Caco-2 (cell line): Measurements from ENCODE around the gene TBC1D21. TPM values are rescaled to one million over a fixed set of nuclear protein-coding genes. Genes with fewer than 3 reads are reported as not detected.

Experiments used
- BruUV-seq: library from RNA; stranded (reverse); fragments of 400-500 nt; replicated peaks from 2 replicates; lab custom pipeline; 2021; lab: Mats Ljungman, UMichigan
- CTCF ChIA-PET: fragments of 300-600 bp; sonication (Branson Sonifier 250); formaldehyde crosslinking; loops from one replicate; lab custom pipeline; 2022; ENCODE audit warnings: antibody characterized with exemption; lab: Charles Lee
- POLR2A ChIA-PET: fragments of 300-600 bp; sonication (Branson Sonifier 250); formaldehyde crosslinking; loops from one replicate; lab custom pipeline; 2022; ENCODE audit warnings: antibody characterized with exemption; lab: Charles Lee
- DNase-seq, 2 experiments: peaks; one replicate each; pipeline versions ENCODE4 v3.0.0 to v3.0.0-alpha.2; 2020 to 2022
- H3K27me3 ChIP-seq: replicated peaks from 2 replicates; pipeline ENCODE4 v1.6.0; 2011; ENCODE audit warnings: low read length; ENCODE audit not compliant: control insufficient read depth, insufficient read depth
- H3K36me3 ChIP-seq: 2 replicates; pipeline ENCODE4 v1.5.1; 2011; ENCODE audit warnings: low read length; ENCODE audit not compliant: control insufficient read depth, insufficient read depth
- H3K4me1 ChIP-seq: fragments of 250-450 bp; sonication (Bioruptor Pico); 2 replicates; pipeline ENCODE4 v1.5.1; 2020; ENCODE audit warnings: mild to moderate bottlenecking
- H3K4me3 ChIP-seq: 2 replicates; pipeline ENCODE4 v1.5.1; 2011; ENCODE audit warnings: low read depth, mild to moderate bottlenecking, control low read depth, low read length
- H3K9me3 ChIP-seq: fragments of 250-450 bp; sonication (Bioruptor Pico); 2 replicates; pipeline ENCODE4 v1.5.1; 2020; ENCODE audit warnings: mild to moderate bottlenecking, moderate library complexity
- H3K27ac Mint-ChIP-seq: one replicate; pipeline ENCODE4 v1.8.0; 2022; ENCODE audit warnings: mixed read lengths; ENCODE audit not compliant: unreplicated experiment
- H3K27me3 Mint-ChIP-seq: one replicate; pipeline ENCODE4 v1.8.0; 2022; ENCODE audit warnings: mixed read lengths; ENCODE audit not compliant: insufficient read depth, unreplicated experiment
- H3K36me3 Mint-ChIP-seq: one replicate; pipeline ENCODE4 v1.8.0; 2022; ENCODE audit warnings: mild to moderate bottlenecking, mixed read lengths; ENCODE audit not compliant: insufficient read depth, unreplicated experiment
- H3K4me1 Mint-ChIP-seq: one replicate; pipeline ENCODE4 v1.8.0; 2022; ENCODE audit warnings: low read depth, mixed read lengths; ENCODE audit not compliant: unreplicated experiment
- H3K4me3 Mint-ChIP-seq: one replicate; pipeline ENCODE4 v1.8.0; 2022; ENCODE audit warnings: mild to moderate bottlenecking, moderate library complexity, mixed read lengths; ENCODE audit not compliant: unreplicated experiment
- H3K9me3 Mint-ChIP-seq: one replicate; pipeline ENCODE4 v1.8.0; 2022; ENCODE audit warnings: mixed read lengths; ENCODE audit not compliant: unreplicated experiment
- intact Hi-C: fragments of 100-400 bp; cut with micrococcal nuclease; formaldehyde crosslinking; loops from one replicate; pipeline ENCODE4 v1.10.0; 2022; ENCODE audit not compliant: unreplicated experiment
- total RNA-seq: library from RNA; stranded (reverse); gene quantifications from 2 replicates; pipeline ENCODE4 v1.2.3, GENCODE V29; 2022
- TF ChIP-seq, protein P1 (sequence below), 2 experiments: fragments of 200-600 bp in 1 of 2; IDR thresholded peaks; 1 replicate in 1 of 2; 2 replicates in 1 of 2; pipeline versions ENCODE4 v1.5.1 to v1.8.0; 2011 to 2022; ENCODE audit warnings: antibody characterized with exemption in 1 of 2, control low read depth in 1 of 2, inconsistent platforms in 1 of 2, low read depth in 1 of 2, low read length in 1 of 2, mild to moderate bottlenecking in 1 of 2, moderate library complexity in 1 of 2; ENCODE audit not compliant: insufficient read depth in 1 of 2, severe bottlenecking in 1 of 2, unreplicated experiment in 1 of 2

Gene TBC1D21
- total RNA-seq, 1 experiment from 2014 or later, result not detected

GRCh38 chr15:73934281-73934680 is 60.9 kb downstream of the TBC1D21 start:
- Mint-ChIP-seq H3K9me3 (no peaks in the 10 kb centered on the region), H3K27ac (no peak overlapping the region), H3K4me3 (no peak overlapping the region), H3K4me1 (no peaks in the 10 kb centered on the region), H3K36me3 (no peaks in the 10 kb centered on the region), H3K27me3 (no peaks in the 10 kb centered on the region)
- CTCF ChIA-PET, result no interaction called here
- POLR2A ChIA-PET, result no interaction called here
- no TSS peak for BruUV-seq
- Histone ChIP-seq H3K4me1 (no peaks in the 10 kb centered on the region), H3K36me3 (no peaks in the 10 kb centered on the region), H3K9me3 (no peaks in the 10 kb centered on the region), H3K4me3 (no peak overlapping the region), H3K27me3 (no peaks in the 10 kb centered on the region)
- no peak for DNase-seq
- TF ChIP-seq, protein P1, sequence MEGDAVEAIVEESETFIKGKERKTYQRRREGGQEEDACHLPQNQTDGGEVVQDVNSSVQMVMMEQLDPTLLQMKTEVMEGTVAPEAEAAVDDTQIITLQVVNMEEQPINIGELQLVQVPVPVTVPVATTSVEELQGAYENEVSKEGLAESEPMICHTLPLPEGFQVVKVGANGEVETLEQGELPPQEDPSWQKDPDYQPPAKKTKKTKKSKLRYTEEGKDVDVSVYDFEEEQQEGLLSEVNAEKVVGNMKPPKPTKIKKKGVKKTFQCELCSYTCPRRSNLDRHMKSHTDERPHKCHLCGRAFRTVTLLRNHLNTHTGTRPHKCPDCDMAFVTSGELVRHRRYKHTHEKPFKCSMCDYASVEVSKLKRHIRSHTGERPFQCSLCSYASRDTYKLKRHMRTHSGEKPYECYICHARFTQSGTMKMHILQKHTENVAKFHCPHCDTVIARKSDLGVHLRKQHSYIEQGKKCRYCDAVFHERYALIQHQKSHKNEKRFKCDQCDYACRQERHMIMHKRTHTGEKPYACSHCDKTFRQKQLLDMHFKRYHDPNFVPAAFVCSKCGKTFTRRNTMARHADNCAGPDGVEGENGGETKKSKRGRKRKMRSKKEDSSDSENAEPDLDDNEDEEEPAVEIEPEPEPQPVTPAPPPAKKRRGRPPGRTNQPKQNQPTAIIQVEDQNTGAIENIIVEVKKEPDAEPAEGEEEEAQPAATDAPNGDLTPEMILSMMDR (IDR thresholded peaks at IDR 0.05; ENCODE audit: insufficient read depth in 1 of 2, low read depth in 1 of 2, low read length in 1 of 2, severe bottlenecking in 1 of 2, unreplicated experiment in 1 of 2), result no peak
- intact Hi-C loops, result no loop called here

DNA sequence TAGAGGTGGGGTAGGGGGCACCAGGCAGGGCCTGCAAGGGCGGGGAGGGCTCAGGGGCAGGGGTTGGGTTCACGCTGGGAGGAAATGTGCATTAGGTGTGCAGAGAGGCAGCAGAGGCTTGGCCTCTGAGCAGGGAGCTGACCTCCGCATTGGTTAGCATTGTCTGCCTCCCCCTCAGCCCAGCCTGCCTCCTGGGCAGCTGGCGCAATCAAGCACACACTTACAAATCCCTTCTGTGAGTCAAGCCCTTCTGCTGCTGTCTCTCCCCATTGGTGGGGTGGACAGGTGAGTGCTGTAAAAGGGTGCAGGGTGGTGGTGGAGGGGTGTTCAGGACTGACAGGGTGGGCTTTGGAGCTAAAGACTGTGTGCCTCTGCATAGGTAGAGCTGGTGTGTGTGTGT is 62.2 kb downstream of the TBC1D21 start:
- ChIA-PET CTCF (interaction anchor here (1.0 to 1.7 kb wide), 2 partner anchors 8 to 16 kb away, joined by 3 to 8 read pairs; no protein-coding TSS in a partner anchor), POLR2A (no interaction called here)
- Histone ChIP-seq H3K4me3 (no peak overlapping the region), H3K4me1 (peaks cover 7% of the 10 kb centered on the region), H3K27me3 (no peaks in the 10 kb centered on the region), H3K36me3 (no peaks in the 10 kb centered on the region), H3K9me3 (no peaks in the 10 kb centered on the region)
- Mint-ChIP-seq H3K27ac (no peak overlapping the region), H3K9me3 (no peaks in the 10 kb centered on the region), H3K27me3 (no peaks in the 10 kb centered on the region), H3K4me1 (no peaks in the 10 kb centered on the region), H3K4me3 (no peak overlapping the region), H3K36me3 (no peaks in the 10 kb centered on the region)
- DNase-seq, result no peak
- intact Hi-C loops, result no loop called here
- TF ChIP-seq, protein P1 (IDR thresholded peaks at IDR 0.05; ENCODE audit: insufficient read depth in 1 of 2, low read depth in 1 of 2, low read length in 1 of 2, severe bottlenecking in 1 of 2, unreplicated experiment in 1 of 2), result no peak
- BruUV-seq, result no TSS peak

DNA sequence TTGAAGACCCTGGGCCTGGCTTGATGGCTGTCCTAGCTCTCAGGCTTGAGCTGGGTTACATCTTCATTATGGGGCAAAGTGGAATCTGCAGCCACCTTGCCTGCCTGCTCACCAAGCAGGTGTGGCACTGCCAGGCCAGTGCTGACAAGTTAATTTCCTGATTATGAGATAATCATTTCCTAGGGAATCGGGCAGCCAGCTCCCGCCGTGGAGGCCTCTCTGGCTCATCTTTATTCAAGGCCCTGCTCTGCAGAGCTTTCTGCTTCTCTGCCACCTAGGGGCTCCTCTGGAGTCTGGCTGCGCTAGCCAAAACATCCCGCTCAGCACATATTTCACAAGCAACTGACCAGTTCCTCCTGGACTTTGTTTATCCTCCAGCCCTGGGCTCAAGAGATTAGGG is 62.8 kb downstream of the TBC1D21 start:
- Mint-ChIP-seq H3K27me3 (no peaks in the 10 kb centered on the region), H3K27ac (no peak overlapping the region), H3K36me3 (no peaks in the 10 kb centered on the region), H3K4me1 (no peaks in the 10 kb centered on the region), H3K4me3 (no peak overlapping the region), H3K9me3 (no peaks in the 10 kb centered on the region)
- TF ChIP-seq, protein P1 (IDR thresholded peaks at IDR 0.05; ENCODE audit: insufficient read depth in 1 of 2, low read depth in 1 of 2, low read length in 1 of 2, severe bottlenecking in 1 of 2, unreplicated experiment in 1 of 2), result no peak
- no TSS peak for BruUV-seq
- Histone ChIP-seq H3K36me3 (no peaks in the 10 kb centered on the region), H3K4me1 (peaks cover 13% of the 10 kb centered on the region), H3K27me3 (no peaks in the 10 kb centered on the region), H3K4me3 (no peak overlapping the region), H3K9me3 (no peaks in the 10 kb centered on the region)
- intact Hi-C loops, result no loop called here
- POLR2A ChIA-PET, result no interaction called here
- no peak for DNase-seq
- CTCF ChIA-PET, result interaction anchor here (1.0 to 1.7 kb wide), 2 partner anchors 8 to 15 kb away, joined by 3 to 8 read pairs; no protein-coding TSS in a partner anchor
